ENCODE data around the gene CDRT4. TPM values are rescaled to one million over a fixed set of nuclear protein-coding genes. Genes with fewer than 3 reads are reported as not detected.

Gene CDRT4
- total and polyA plus RNA-seq, 10 of the 15 experiments (the other 5 are each of a cell fraction or from before 2014, with no cell fraction given) = 0.11 to 1.3 (median 0.51) TPM; not detected in 3

DNA sequence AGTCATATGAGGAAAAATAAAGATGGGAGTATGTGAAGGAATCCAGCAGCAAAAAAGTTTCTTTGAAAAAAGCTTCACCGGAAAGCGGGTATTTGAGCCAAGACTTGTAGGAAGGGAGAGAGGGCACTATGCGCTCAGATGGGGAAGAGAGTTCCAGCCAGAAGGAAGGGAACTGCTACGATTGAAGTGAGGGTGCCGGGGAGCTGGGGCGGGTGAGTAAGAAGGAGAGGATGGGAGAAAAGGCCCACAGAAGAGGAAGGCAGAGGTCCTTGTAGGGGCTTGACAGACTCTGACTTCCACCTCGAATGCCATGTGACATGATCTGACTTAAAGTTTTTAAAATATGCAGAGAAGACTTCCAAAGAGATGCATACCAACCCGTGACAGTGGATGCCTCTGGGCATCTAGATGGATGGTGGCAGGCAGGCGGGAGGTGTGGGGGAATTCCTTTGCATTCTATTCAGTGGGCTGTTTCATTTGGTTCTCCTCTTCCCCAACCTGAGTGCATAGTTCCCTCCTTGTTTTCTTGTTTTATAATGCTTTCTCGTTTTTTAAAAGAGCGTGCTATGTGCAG lies 44.9 kb downstream of the CDRT4 start:
- intact Hi-C loops (cut with micrococcal nuclease; ENCODE audit: unreplicated experiment) = no loop called here
- no TSS peak for BruUV-seq (replicated peaks)
- no peak for TF ChIP-seq SREBF2 (IDR thresholded peaks at IDR 0.05; ENCODE audit: low read length)
- TF ChIP-seq RUNX3 (IDR thresholded peaks at IDR 0.05; ENCODE audit: low read length) = no peak
- no peak for TF ChIP-seq ZNF622 (IDR thresholded peaks at IDR 0.05)
- no peak for TF ChIP-seq HDGF (IDR thresholded peaks at IDR 0.05)
- no peak for TF ChIP-seq BHLHE40 (IDR thresholded peaks at IDR 0.05; ENCODE audit: borderline replicate concordance in 1 of 2, low read depth in 2 of 2, low read length in 1 of 2)
- no peak for TF ChIP-seq ZNF217 (IDR thresholded peaks at IDR 0.05)
- no peak for TF ChIP-seq FOXM1 (IDR thresholded peaks at IDR 0.05; ENCODE audit: low read depth, low read length)
- no peak for TF ChIP-seq CHD2 (IDR thresholded peaks at IDR 0.05; ENCODE audit: borderline replicate concordance, low read depth, low read length)
- TF ChIP-seq CEBPB (IDR thresholded peaks at IDR 0.05; ENCODE audit: borderline replicate concordance in 1 of 2, low read depth in 2 of 2, low read length in 2 of 2) = no peak
- no peaks in the 10 kb centered on the region for H3K79me2 ChIP-seq (ENCODE audit: control insufficient read depth, insufficient read depth, low read length)
- H2AFZ ChIP-seq (ENCODE audit: control insufficient read depth, low read depth, low read length) = no peak overlapping the region
- H3K9me3 ChIP-seq (replicated peaks; ENCODE audit: control insufficient read depth, insufficient read depth, low read length) = no peaks in the 10 kb centered on the region
- POLR2A ChIA-PET = no interaction called here
- H3K4me2 ChIP-seq (ENCODE audit: control insufficient read depth, insufficient read depth) = no peak overlapping the region
- no peak for FAIRE-seq
- H3K9ac ChIP-seq (ENCODE audit: control insufficient read depth, insufficient read depth, low read length) = no peak overlapping the region
- in situ Hi-C loops (cut with MboI) = no loop called here
- H3K4me1 ChIP-seq (ENCODE audit: control insufficient read depth, insufficient read depth, low read length) = no peaks in the 10 kb centered on the region
- RAD21 ChIA-PET (ENCODE audit: unreplicated experiment) = no interaction called here
- H3K27me3 ChIP-seq (replicated peaks in 1 of 2; ENCODE audit: control insufficient read depth in 2 of 2, insufficient read depth in 2 of 2, low read length in 1 of 2) = no peaks in the 10 kb centered on the region
- 43% methylated on average over 11 of the region's 11 CpGs for WGBS (ENCODE audit: insufficient coverage, insufficient replicate concordance, low lambda C conversion rate, missing lambda C conversion rate)
- CTCF ChIA-PET = no interaction called here
- DNase-seq (ENCODE audit: low read depth, low spot score) = no peak
- H3K27ac ChIP-seq (ENCODE audit: control insufficient read depth, insufficient read depth) = no peak overlapping the region
- ATAC-seq = no peak
- SMC1A ChIA-PET (ENCODE audit: uncharacterized antibody, unreplicated experiment) = no interaction called here
- H3K4me3 ChIP-seq = no peak overlapping the region
- H4K20me1 ChIP-seq (ENCODE audit: control insufficient read depth, insufficient read depth) = no peaks in the 10 kb centered on the region
- H3K36me3 ChIP-seq (ENCODE audit: control insufficient read depth in 2 of 2, insufficient read depth in 2 of 2, low read length in 1 of 2) = no peaks in the 10 kb centered on the region

DNA sequence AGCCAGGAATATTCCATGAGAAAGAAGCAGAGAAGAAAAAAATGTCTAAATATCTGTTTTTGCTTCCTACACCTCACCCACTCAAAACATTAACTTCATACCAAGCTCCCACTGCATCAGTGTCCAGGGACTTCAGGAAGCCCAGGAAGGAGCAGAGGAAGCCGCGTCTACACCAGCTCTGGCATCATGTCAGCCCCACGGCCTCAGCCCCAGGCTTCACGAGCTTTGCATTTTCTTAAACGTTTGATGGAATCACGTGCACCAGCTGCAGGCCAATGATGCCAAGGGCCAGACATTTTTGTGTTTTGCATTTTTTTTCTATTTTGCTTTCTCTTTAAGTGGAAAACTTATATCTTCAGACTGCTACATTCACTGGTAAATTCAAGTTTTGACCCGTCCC lies 48.6 kb downstream of the CDRT4 start:
- Histone ChIP-seq H3K9ac (ENCODE audit: control insufficient read depth, insufficient read depth, low read length) (no peak overlapping the region), H3K79me2 (ENCODE audit: control insufficient read depth, insufficient read depth, low read length) (no peaks in the 10 kb centered on the region), H2AFZ (ENCODE audit: control insufficient read depth, low read depth, low read length) (no peak overlapping the region), H3K9me3 (replicated peaks; ENCODE audit: control insufficient read depth, insufficient read depth, low read length) (no peaks in the 10 kb centered on the region), H3K4me3 (no peak overlapping the region), H3K4me2 (ENCODE audit: control insufficient read depth, insufficient read depth) (no peak overlapping the region), H3K4me1 (ENCODE audit: control insufficient read depth, insufficient read depth, low read length) (no peaks in the 10 kb centered on the region), H4K20me1 (ENCODE audit: control insufficient read depth, insufficient read depth) (no peaks in the 10 kb centered on the region), H3K36me3 (ENCODE audit: control insufficient read depth in 2 of 2, insufficient read depth in 2 of 2, low read length in 1 of 2) (no peaks in the 10 kb centered on the region), H3K27ac (ENCODE audit: control insufficient read depth, insufficient read depth) (no peak overlapping the region), H3K27me3 (replicated peaks in 1 of 2; ENCODE audit: control insufficient read depth in 2 of 2, insufficient read depth in 2 of 2, low read length in 1 of 2) (no peaks in the 10 kb centered on the region)
- no peak for ATAC-seq
- no TSS peak for BruUV-seq (replicated peaks)
- ChIA-PET RAD21 (ENCODE audit: unreplicated experiment) (no interaction called here), CTCF (no interaction called here), POLR2A (interaction anchor here (0.5 kb wide), 1 partner anchor 1073 kb away, joined by 7 read pairs; no protein-coding TSS in a partner anchor), SMC1A (ENCODE audit: uncharacterized antibody, unreplicated experiment) (no interaction called here)
- in situ Hi-C loops (cut with MboI) (no loop called here), intact Hi-C loops (cut with micrococcal nuclease; ENCODE audit: unreplicated experiment) (no loop called here)
- FAIRE-seq = no peak
- 11% methylated on average over 7 of the region's 7 CpGs for WGBS (ENCODE audit: insufficient coverage, insufficient replicate concordance, low lambda C conversion rate, missing lambda C conversion rate)
- DNase-seq (ENCODE audit: low read depth, low spot score) = no peak
- TF ChIP-seq EP300 (IDR thresholded peaks at IDR 0.05; ENCODE audit: borderline replicate concordance in 1 of 2, control insufficient read depth in 1 of 2, low read depth in 2 of 2, low read length in 2 of 2) = no peak
- TF ChIP-seq SUPT20H (IDR thresholded peaks at IDR 0.05; ENCODE audit: borderline replicate concordance, control insufficient read depth, low read depth, low read length) = no peak
- TF ChIP-seq NR2F1 (conservative IDR thresholded peaks at IDR 0.05) = no peak
- TF ChIP-seq MYC (IDR thresholded peaks at IDR 0.05; ENCODE audit: insufficient read depth, insufficient read length, insufficient replicate concordance, low read length, severe bottlenecking) = no peak
- TF ChIP-seq PAX8 (IDR thresholded peaks at IDR 0.05) = no peak
- no peak for TF ChIP-seq MEF2A (IDR thresholded peaks at IDR 0.05; ENCODE audit: insufficient read depth, low read depth, low read length)
- no peak for TF ChIP-seq SRF (IDR thresholded peaks at IDR 0.05; ENCODE audit: low read depth in 2 of 2, low read length in 2 of 2)
- TF ChIP-seq SMAD1 (IDR thresholded peaks at IDR 0.05; ENCODE audit: low read depth, partially characterized antibody) = no peak
